LNCaP clone FGC (cell line): Measurements from ENCODE around the gene PGBD5.

Experiments
- DNase-seq: peaks from one replicate; pipeline ENCODE4 v3.0.0-alpha.2; 2011; ENCODE audit warnings: low read depth
- H3K4me3 ChIP-seq: 2 replicates; pipeline ENCODE4 v1.5.1; 2011; ENCODE audit warnings: mild to moderate bottlenecking, low read depth, low read length, control low read depth
- TF ChIP-seq, protein P1 (sequence below): IDR thresholded peaks from 2 replicates; pipeline ENCODE4 v1.5.1; 2012; ENCODE audit warnings: mild to moderate bottlenecking; ENCODE audit not compliant: control insufficient read depth, insufficient read depth; ENCODE audit errors: extremely low read depth

PGBD5 gene

DNA sequence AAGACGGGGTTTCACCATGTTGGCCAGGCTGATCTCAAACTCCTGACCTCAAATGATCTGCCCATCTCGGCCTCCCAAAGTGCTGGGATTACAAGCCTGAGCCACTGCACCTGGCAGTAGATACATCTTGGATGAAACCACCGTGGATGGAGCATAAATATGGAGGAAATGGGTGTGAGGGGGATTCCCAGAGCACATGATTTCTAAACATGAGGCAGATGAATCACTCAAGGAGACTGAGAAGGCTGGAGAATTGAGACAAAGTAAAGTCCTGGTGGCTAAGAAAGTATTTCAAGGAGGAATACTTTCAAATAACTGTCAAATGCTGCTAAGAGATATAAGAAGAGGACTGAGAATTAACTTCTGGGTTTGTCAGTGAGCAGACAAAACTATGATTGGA is 5.4 kb upstream of the PGBD5 start:
- H3K4me3 ChIP-seq, result no peak overlapping the region
- TF ChIP-seq, protein P1, sequence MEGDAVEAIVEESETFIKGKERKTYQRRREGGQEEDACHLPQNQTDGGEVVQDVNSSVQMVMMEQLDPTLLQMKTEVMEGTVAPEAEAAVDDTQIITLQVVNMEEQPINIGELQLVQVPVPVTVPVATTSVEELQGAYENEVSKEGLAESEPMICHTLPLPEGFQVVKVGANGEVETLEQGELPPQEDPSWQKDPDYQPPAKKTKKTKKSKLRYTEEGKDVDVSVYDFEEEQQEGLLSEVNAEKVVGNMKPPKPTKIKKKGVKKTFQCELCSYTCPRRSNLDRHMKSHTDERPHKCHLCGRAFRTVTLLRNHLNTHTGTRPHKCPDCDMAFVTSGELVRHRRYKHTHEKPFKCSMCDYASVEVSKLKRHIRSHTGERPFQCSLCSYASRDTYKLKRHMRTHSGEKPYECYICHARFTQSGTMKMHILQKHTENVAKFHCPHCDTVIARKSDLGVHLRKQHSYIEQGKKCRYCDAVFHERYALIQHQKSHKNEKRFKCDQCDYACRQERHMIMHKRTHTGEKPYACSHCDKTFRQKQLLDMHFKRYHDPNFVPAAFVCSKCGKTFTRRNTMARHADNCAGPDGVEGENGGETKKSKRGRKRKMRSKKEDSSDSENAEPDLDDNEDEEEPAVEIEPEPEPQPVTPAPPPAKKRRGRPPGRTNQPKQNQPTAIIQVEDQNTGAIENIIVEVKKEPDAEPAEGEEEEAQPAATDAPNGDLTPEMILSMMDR, result no peak
- DNase-seq, result no peak

DNA sequence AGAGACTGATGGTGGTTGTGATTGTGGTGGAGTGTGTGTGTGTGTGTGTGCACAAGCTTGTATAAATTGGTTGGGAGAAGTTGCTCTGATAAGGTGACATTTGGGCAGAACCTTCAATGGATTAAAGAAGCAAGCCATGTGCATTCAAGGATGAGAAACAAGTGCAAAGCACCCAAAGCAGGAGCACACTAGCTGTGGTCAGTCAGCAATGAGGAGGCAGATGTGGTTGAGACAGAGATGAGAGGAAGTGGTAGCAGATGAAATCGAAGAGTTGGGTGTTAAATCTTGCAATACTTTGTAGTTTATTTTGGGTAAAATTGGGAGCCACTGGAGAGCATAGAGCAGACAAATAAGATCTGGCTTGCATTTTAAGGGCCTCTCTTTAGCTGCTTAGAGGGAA is 4.4 kb upstream of the PGBD5 start:
- TF ChIP-seq, protein P1, result no peak
- no peak overlapping the region for H3K4me3 ChIP-seq
- DNase-seq, result no peak

DNA sequence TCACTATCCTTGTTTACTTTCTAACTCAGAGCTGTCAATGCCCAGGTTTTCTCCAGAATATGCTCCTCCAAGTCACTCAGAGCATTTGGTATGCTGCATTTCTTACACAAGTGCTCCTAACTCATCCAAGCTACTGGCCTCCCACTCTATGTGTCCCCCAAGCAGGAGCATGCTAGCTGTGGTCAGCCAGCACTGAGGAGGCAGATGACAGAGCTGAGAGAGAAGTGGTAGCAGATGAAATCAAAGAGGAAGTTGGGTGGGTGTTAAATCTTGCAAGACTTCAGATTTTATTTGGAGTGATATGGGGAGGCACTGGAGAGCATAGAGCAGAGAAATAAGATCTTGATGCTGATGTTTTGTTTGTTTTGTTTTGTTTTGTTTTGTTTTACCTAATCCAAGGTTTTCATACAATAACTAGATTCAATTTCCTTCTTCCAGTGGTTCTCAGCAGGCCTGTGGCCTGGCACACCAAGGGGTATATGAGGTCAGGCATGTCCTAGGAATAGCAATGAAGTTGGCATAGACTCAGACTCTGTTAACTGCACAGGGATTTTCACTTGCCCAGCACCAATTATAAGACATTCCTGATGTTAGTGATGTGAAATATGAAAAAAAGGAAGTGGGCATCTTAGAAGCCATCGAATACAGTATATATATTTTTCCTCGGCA is 3.1 kb upstream of the PGBD5 start:
- H3K4me3 ChIP-seq, result no peak overlapping the region
- TF ChIP-seq, protein P1, result no peak
- no peak for DNase-seq

DNA sequence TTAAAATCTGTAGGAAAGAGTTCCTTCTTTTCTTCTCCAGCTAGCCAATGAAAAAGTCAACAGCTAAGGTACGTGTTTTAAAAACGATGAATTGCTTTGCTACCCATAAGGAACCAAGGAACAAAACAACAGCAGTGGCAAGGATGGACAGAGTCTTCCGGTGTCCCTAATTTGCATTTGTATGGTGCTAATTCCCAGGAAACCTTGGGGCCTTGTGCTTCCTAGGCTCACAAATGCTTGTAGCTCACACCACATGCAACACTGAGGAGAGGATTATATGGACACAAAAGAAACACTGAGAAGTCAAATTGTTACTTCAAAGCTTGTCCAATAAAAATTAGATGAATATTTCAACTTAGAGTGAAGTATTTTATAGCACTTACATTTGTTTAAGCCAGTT is 1.8 kb upstream of the PGBD5 start:
- TF ChIP-seq, protein P1, result no peak
- no peak for DNase-seq
- no peak overlapping the region for H3K4me3 ChIP-seq

DNA sequence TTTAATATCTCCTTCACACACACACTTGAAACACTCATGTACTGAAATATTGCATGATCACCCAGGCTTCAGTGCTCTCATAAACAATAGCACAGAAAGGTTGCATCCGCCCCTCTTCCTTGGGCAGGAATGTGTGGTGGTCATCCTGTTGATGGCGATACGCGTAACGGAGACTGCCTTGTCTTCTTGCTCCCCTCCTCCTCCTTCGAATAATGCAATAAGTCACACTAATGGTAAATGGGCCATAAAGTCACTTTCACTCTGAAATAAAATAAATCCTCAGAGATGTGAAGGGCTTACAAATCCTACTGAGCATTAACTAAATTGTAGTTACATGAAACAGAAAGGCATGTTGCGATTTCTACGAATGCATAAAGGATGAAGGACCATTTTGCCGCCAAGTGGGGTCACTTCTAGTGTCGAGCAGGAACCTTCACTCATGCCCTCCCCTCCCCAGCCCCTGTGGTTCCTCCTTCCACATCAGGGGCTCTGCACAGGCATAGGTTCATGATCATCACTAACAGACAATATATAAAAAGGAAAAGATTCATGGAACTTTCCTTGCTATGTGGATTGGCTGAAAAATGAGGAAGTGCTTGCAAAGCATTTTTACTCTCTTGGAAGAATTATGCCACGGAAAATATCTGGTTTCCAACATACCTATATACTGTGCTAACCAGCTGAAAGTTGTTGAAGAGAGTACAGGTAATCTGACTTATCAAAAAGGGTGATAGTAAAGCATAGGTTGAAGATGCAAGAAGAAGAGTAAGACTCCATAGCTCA is 1.2 kb upstream of the PGBD5 start:
- TF ChIP-seq, protein P1, result no peak
- no peak overlapping the region for H3K4me3 ChIP-seq
- no peak for DNase-seq

DNA sequence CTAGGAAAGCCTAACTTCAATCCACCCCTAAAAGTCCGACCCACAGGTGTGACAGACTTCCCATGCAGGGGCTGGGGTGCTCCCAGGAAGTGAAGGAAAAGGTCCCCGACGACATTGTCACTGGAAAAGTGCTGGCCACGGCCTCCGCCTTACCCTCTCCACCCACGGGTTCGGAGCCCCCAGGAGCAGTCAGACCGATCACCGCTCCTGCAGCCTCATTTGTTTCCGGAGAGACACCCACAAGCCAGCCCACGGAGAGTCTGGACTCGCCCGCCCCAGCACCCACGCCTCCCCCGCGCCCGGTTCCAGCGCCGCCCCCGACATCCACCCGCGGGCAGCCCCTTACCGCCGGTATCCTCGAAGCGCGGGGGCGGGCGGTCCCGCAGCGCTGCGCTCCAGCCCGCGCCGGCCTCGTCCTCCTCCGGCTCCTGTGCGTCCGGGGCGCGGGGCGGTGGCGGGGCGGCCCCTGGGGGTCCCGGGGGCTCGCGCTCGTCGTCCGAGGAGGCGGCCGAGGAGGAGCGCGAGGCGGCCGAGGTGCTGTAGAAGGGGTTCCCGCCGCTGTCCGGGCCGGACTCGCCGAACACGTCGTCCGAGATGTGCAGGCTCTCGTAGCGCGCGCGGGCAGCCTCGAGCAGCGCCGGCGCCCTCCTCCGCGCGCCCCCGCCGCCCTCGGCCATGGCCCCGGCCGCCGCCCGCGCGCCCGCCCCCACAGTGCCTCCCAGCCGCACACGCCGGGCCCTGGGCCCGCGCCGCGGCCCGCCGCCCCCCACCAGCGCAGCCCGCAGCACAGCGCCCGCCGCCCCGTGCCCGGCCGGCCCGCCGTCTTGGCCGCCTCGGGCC is 660 bp downstream of the PGBD5 start:
- no peak overlapping the region for H3K4me3 ChIP-seq
- TF ChIP-seq, protein P1, result no peak
- no peak for DNase-seq
